HEK293 (cell line): ENCODE measurements around the gene CDH1.
A peak's percentile ranks its signal among the peaks of the same experiment; 100 is the strongest.
"Not testable (repeated sequence)": the region's sequence is repeated elsewhere in the genome, so short reads cannot be mapped to it uniquely, and the experiment has no call there.

ENCODE experiments used
- KLF1 ChIP-seq: fragments of 450-650 bp; formaldehyde crosslinking; IDR thresholded peaks from 2 replicates; pipeline ENCODE4 v1.5.1; 2016; ENCODE audit warnings: missing biosample characterization, missing genetic modification characterization
- PRDM10 ChIP-seq: fragments of 450-650 bp; formaldehyde crosslinking; IDR thresholded peaks from 2 replicates; pipeline ENCODE4 v1.5.1; 2016; ENCODE audit warnings: missing biosample characterization, missing genetic modification characterization
- ZNF23 ChIP-seq: fragments of 450-650 bp; formaldehyde crosslinking; IDR thresholded peaks from 2 replicates; pipeline ENCODE4 v1.5.1; 2016; ENCODE audit warnings: missing biosample characterization, missing genetic modification characterization, borderline replicate concordance
- ZNF292 ChIP-seq: fragments of 450-650 bp; formaldehyde crosslinking; IDR thresholded peaks from 2 replicates; pipeline ENCODE4 v1.5.1; 2016; ENCODE audit warnings: low read depth, missing biosample characterization, missing genetic modification characterization, borderline replicate concordance
- ZSCAN30 ChIP-seq: fragments of 450-650 bp; IDR thresholded peaks from 2 replicates; pipeline ENCODE4 v1.5.1; 2018; ENCODE audit warnings: missing biosample characterization, mild to moderate bottlenecking, missing genetic modification characterization, moderate library complexity
- TF ChIP-seq, protein P1 (sequence below): fragments of 450-650 bp; formaldehyde crosslinking; IDR thresholded peaks from 2 replicates; pipeline ENCODE4 v1.5.1; 2016; ENCODE audit warnings: missing biosample characterization, missing genetic modification characterization

GRCh38 chr16:68842964-68843481, 105.9 kb downstream of the CDH1 start:
- not testable (repeated sequence) for TF ChIP-seq KLF1, ZNF292, ZSCAN30, ZNF23 (tag by site-specific recombination)
- TF ChIP-seq, protein P1, sequence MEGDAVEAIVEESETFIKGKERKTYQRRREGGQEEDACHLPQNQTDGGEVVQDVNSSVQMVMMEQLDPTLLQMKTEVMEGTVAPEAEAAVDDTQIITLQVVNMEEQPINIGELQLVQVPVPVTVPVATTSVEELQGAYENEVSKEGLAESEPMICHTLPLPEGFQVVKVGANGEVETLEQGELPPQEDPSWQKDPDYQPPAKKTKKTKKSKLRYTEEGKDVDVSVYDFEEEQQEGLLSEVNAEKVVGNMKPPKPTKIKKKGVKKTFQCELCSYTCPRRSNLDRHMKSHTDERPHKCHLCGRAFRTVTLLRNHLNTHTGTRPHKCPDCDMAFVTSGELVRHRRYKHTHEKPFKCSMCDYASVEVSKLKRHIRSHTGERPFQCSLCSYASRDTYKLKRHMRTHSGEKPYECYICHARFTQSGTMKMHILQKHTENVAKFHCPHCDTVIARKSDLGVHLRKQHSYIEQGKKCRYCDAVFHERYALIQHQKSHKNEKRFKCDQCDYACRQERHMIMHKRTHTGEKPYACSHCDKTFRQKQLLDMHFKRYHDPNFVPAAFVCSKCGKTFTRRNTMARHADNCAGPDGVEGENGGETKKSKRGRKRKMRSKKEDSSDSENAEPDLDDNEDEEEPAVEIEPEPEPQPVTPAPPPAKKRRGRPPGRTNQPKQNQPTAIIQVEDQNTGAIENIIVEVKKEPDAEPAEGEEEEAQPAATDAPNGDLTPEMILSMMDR (tag by site-specific recombination): not testable (repeated sequence)
- TF ChIP-seq PRDM10 (tag by site-specific recombination): peak; percentile 29
